ENCODE results near the gene VIPAS39. TPM values are rescaled to one million over a fixed set of nuclear protein-coding genes. Genes with fewer than 3 reads are reported as not detected.

Gene VIPAS39
- total RNA-seq, 4 donors from 2014 or later: 17.1 to 24.9 (median 19.7) TPM

DNA sequence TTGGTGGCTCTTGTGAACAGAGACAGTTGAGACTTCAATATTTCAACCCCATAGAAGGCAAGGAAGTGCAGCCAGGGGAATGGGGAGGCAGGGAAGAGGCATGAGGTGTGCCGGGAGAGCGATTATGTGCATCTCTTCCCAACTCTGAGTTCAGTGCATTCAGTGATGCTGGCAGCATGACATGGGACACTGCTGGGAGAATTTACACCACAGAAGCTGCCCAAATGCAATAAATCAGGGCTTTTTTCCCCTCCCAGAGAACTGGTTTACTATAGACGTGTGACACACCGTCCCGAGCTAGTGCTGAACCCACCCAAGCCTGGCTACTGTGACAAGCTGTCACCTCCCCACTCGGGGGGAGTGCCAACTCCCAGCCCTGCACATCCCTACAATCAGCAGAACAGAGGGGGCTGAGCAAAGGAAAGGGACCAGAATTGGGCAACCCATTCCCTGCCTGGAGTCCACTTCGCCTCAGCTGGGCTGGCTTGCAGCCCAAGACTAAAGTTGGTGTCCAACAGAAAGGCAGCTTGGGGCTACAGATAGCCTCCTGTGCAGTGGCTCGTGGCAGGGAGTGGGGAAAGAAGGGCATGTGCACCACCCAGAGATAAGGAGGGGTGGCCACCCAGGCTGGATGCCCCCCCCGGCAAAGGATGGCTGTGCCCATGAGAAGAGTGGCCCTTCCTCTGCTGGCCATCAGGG lies 17.2 kb upstream of the VIPAS39 start:
- TF ChIP-seq POLR2A (IDR thresholded peaks at IDR 0.05): no peak
- TF ChIP-seq, protein P1, sequence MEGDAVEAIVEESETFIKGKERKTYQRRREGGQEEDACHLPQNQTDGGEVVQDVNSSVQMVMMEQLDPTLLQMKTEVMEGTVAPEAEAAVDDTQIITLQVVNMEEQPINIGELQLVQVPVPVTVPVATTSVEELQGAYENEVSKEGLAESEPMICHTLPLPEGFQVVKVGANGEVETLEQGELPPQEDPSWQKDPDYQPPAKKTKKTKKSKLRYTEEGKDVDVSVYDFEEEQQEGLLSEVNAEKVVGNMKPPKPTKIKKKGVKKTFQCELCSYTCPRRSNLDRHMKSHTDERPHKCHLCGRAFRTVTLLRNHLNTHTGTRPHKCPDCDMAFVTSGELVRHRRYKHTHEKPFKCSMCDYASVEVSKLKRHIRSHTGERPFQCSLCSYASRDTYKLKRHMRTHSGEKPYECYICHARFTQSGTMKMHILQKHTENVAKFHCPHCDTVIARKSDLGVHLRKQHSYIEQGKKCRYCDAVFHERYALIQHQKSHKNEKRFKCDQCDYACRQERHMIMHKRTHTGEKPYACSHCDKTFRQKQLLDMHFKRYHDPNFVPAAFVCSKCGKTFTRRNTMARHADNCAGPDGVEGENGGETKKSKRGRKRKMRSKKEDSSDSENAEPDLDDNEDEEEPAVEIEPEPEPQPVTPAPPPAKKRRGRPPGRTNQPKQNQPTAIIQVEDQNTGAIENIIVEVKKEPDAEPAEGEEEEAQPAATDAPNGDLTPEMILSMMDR (IDR thresholded peaks at IDR 0.05): no peak
- H3K4me3 ChIP-seq (replicated peaks in 1 of 3): no peak overlapping the region
- H3K27ac ChIP-seq: no peak overlapping the region
- H3K4me1 ChIP-seq: no peaks in the 10 kb centered on the region
- H3K27me3 ChIP-seq: no peaks in the 10 kb centered on the region
- H3K9me3 ChIP-seq: no peaks in the 10 kb centered on the region
- intact Hi-C loops (cut with DNase I): no loop called here
- no peak for DNase-seq
- peaks cover under 1 to 2% of the 10 kb centered on the region in 2 donors for H3K36me3 ChIP-seq
- 64 to 68% methylated on average over 9 of the region's 9 CpGs for WGBS, 2 donors

DNA sequence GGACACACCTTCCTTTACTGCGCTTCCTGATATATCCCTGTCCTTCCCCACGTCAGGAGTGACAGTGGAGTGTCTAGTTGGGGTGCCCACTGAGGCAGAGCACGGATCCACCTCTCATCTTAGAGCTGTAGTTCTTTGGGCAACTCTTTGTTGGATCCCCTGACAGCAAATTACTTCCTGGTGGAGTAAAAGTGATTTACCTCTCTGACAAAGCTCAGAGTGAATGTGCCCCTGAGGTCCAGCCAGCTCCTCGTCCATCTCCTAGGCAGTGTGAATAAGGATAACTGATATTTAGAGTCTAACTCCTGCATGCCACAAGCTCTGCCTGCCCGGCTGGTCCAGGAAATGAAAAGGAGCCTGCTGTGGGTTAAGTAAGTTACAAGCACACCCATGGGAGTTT lies 16.5 kb upstream of the VIPAS39 start:
- Histone ChIP-seq H3K9me3 (no peaks in the 10 kb centered on the region), H3K27ac (no peak overlapping the region), H3K36me3 (peaks cover 7 to 9% of the 10 kb centered on the region in 2 donors), H3K4me1 (no peaks in the 10 kb centered on the region), H3K4me3 (replicated peaks in 1 of 3) (no peak overlapping the region), H3K27me3 (no peaks in the 10 kb centered on the region)
- DNase-seq: no peak
- intact Hi-C loops (cut with DNase I): no loop called here
- TF ChIP-seq, protein P1 (IDR thresholded peaks at IDR 0.05): no peak
- TF ChIP-seq POLR2A (IDR thresholded peaks at IDR 0.05): no peak
- WGBS, 2 donors: 78% methylated on average over 5 of the region's 5 CpGs

DNA sequence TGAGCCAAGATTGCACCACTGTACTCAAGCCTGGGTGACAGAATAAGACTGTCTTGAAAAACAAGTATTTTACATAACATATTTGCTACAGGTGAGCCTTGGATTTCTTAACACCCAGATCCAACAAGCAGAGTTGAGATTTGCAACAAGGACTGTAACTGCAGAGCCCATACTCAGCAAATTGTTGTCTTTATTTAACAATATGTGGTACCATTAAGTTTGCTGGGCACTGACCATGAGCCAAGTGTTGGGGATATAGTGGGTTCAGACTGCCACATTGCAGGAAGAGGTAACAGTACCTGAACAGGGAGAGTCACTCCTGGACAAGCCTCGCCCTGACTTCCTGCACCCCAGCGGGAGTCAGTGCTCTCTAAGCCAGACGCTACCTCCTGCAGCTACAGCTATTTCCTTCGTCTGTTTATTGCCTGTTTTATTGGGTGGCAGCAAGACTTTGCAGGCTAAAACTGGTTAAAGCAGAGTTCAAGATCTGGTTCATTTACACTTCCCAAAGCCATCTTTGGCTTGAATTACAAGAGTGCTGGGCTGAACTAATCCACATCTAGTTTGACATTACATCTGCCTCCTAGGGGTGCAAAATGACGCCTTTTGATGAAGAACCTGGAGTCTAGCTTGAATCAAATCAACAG lies 12.9 kb upstream of the VIPAS39 start:
- Histone ChIP-seq H3K27me3 (no peaks in the 10 kb centered on the region), H3K36me3 (peaks cover 38 to 43% of the 10 kb centered on the region in 2 donors), H3K4me1 (no peaks in the 10 kb centered on the region), H3K4me3 (replicated peaks in 1 of 3) (no peak overlapping the region), H3K27ac (no peak overlapping the region), H3K9me3 (no peaks in the 10 kb centered on the region)
- intact Hi-C loops (cut with DNase I): no loop called here
- TF ChIP-seq, protein P1 (IDR thresholded peaks at IDR 0.05): no peak
- TF ChIP-seq POLR2A (IDR thresholded peaks at IDR 0.05): no peak
- no peak for DNase-seq
- 80 to 86% methylated on average over 5 of the region's 5 CpGs for WGBS, 2 donors

DNA sequence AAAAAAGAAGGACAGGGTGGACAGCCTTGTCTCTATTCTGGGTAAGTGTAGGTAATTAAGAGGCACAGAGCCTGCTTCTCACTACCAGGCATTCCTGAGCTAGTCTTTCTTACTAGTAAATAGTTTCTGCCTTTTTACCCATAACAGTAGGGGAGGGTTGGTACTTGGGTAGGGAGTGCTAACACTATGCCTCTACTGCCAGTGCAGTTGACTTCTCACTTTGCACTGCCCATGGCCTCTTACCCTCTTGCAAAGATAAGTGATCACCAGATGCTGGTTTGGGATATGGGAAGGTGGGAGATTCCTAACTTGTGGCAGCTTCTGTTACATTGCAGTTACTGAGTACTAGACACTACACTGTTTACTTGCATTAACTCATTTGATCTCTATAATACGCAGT lies 12.1 kb upstream of the VIPAS39 start:
- WGBS, 2 donors: 92 to 96% methylated on average over 1 of the region's 1 CpG
- H3K9me3 ChIP-seq: no peaks in the 10 kb centered on the region
- no peaks in the 10 kb centered on the region for H3K27me3 ChIP-seq
- TF ChIP-seq, protein P1 (IDR thresholded peaks at IDR 0.05): no peak
- no peak for TF ChIP-seq POLR2A (IDR thresholded peaks at IDR 0.05)
- no peak overlapping the region for H3K27ac ChIP-seq
- H3K36me3 ChIP-seq: peaks cover 46 to 51% of the 10 kb centered on the region in 2 donors
- H3K4me3 ChIP-seq (replicated peaks in 1 of 3): no peak overlapping the region
- DNase-seq: no peak
- H3K4me1 ChIP-seq: no peaks in the 10 kb centered on the region
- intact Hi-C loops (cut with DNase I): no loop called here

DNA sequence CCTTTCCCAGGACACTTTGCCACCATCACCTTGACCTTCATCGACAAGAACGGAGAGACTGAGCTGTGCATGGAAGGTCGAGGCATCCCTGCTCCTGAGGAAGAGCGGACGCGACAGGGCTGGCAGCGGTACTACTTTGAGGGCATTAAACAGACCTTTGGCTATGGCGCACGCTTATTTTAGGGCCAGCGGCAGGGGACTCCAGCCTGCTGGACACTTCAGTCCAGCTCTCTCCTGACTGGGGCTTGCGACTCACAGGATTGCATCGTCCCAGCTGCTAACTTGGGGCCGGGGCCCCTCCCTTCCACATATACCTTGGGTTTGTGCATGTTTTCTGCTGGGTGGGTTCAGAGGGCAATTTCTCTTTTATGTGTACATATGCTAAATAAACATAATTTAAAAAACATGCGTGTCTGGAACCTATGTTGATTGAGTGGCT lies 11.7 kb upstream of the VIPAS39 start:
- DNase-seq: no peak
- intact Hi-C loops (cut with DNase I): no loop called here

More for the DNA sequence above, 11.7 kb upstream of the VIPAS39 start:
- no peaks in the 10 kb centered on the region for H3K4me1 ChIP-seq
- WGBS, 2 donors: 86 to 96% methylated on average over 14 of the region's 14 CpGs
- no peak overlapping the region for H3K27ac ChIP-seq
- no peak for TF ChIP-seq POLR2A (IDR thresholded peaks at IDR 0.05)
- TF ChIP-seq, protein P1 (IDR thresholded peaks at IDR 0.05): no peak
- H3K9me3 ChIP-seq: no peaks in the 10 kb centered on the region
- no peak overlapping the region for H3K4me3 ChIP-seq (replicated peaks in 1 of 3)
- H3K36me3 ChIP-seq: peaks cover 51 to 55% of the 10 kb centered on the region in 2 donors
- H3K27me3 ChIP-seq: no peaks in the 10 kb centered on the region

Measured in thyroid gland (tissue), 4 donors.